Left hindlimb (tissue), 1 donor: ENCODE results near the gene OLFM4.
"Not testable (repeated sequence)": the region's sequence is repeated elsewhere in the genome, so short reads cannot be mapped to it uniquely, and the experiment has no call there.

ENCODE experiments used
- DNase-seq: peaks from one replicate; pipeline ENCODE4 v3.0.0-alpha.2; 2018

OLFM4 gene, protein sequence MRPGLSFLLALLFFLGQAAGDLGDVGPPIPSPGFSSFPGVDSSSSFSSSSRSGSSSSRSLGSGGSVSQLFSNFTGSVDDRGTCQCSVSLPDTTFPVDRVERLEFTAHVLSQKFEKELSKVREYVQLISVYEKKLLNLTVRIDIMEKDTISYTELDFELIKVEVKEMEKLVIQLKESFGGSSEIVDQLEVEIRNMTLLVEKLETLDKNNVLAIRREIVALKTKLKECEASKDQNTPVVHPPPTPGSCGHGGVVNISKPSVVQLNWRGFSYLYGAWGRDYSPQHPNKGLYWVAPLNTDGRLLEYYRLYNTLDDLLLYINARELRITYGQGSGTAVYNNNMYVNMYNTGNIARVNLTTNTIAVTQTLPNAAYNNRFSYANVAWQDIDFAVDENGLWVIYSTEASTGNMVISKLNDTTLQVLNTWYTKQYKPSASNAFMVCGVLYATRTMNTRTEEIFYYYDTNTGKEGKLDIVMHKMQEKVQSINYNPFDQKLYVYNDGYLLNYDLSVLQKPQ

DNA sequence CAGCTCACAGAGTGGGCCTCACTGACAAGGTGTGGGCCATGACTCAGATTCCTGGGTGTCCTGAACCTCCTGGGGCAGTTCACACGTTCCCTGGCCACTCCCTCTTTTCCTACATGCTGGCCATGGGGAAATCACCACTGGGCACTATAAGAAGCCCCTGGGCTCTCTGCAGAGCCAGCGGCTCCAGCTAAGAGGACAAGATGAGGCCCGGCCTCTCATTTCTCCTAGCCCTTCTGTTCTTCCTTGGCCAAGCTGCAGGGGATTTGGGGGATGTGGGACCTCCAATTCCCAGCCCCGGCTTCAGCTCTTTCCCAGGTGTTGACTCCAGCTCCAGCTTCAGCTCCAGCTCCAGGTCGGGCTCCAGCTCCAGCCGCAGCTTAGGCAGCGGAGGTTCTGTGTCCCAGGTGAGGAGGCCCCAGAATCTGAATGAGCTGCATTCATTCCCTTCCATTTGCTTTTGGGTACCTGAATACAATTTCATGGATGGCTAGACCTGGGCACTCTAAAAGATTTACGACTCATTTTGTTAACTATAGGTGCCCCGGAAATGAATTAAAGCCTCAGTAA lies at the start of gene OLFM4:
OLFM4 (plus strand) TSS at position 177 of the 567 bp plus-strand sequence; CDS start at position 201, 24 bp downstream.
- DNase-seq, result no peak

DNA sequence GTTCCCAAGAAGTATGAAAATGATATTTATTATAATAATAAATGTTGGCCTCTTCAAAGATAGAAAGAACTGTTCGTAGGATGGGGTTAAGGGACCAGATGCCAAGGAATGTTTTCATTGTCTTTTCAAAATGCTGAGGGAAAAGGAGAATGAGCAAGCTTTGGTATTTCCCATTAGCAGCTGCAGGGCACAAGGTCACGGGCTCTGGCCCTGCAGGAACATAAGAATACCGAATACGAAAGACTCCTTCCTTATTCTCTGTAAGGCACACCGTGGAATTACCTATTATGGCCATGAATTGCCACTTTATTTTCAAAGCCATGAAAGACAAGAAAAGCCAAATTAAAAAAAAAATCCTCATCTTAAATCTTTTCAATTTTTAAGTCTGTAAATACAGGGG lies 49.6 kb upstream of the OLFM4 start:
- no peak for DNase-seq

DNA sequence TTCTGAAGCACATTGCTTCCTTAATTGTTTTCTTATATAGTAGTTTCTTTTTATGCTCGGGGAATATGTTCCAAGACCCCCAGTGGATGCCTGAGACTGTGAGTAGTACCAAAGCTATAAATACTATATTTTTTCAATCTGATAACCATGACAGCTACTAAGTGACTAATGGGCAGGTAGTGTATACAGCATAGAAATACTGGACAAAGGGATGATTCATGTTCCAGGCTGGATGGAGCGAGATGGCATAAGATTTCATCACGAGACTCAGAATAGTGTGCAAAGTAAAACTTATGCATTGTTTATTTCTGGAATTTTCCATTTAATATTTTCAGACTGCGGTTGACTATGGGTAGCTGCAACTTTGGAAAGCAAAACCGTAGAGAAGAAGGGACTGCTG lies 47.9 kb upstream of the OLFM4 start:
- DNase-seq, result no peak

DNA sequence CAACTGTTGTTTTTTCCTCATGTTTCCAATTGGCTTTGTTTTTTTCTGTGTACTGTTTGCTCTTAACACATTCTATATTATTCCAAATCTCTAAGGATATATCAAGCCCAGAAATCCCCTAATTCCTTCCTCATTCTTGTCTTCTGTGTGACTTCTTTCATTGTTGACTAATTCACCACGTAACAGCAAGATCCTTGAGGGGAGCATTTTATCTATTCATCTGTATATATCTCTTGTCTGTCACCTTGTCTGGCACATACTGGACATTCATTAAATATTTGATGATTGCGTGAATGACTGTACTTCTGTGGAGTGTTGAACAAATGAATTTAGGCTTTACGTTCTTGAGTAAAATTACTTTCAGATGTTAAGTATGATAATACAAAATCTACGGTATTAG lies 44.8 kb upstream of the OLFM4 start:
- DNase-seq, result no peak

DNA sequence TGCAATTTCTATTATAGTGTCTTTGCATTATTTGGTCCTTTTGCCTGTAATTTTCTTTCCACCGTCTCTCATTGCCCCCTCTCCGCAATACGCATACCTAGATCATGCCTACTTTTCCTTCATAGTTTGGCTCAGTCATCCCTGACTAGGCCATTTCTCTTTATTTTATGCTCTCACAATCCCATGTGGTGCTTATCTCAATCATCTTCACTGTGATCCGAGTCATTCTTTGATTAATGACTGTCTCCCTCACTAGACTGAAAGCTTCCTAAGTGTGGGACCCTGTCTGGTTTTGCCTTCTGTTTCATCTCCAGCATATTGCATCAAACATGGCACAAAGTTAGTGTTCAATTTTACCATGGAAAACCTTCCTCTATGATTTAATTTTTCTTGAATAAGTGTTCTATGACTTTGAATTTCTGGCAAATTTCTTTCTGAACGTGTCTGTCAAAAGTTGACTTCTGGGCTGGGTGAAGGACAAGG lies 43.7 kb upstream of the OLFM4 start:
- no peak for DNase-seq

DNA sequence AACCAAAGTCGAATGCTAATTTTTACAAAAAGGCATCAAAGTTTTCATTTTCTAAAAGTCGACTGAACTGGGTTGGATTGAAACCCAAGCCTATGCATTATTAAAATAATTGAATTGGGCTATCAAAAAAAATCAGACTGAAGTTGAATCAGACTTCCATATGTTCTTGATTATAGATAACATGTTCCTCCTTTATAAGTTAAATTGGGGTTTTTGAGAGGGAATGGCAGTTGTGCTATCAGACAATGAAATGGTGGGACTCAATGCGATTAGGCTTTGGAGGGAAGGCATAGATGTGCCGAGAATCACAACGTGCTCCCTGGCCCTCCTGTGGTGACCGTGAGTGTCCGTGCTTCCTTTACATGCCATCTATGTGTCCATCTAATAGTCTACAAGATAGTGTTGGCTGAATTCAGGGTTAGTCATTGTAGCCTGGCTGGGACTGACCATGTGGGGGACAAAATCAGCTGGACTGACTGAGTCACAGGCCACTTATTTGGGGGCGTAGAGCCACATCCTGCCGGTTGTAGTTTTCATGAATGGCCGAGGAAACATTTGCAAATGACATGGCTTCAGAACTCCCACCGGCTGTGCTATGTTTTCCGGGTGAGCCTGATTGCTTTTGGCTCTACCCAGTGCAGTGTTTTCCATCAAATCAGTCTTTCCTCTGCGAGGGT lies 37.1 kb upstream of the OLFM4 start:
- no peak for DNase-seq

DNA sequence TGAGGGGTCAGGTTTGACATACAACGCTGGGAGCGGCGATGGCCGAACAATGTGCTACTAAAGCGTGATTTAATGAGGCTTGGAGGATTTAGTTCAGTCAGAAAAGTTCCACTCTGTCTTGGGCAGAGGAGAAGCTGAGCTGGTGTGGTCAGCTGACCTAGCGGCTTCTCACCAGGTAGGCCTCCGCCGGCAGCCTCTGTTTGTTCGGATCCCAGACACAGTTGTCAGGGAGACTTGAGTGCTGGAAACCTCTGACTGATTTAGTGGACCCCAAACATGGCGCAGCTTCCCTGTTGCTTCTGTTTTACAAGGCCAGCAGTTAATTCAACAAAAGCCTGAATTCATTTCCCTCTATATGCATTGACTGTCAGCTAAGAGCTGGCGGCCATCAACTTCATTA lies 36.5 kb upstream of the OLFM4 start:
- DNase-seq, result no peak

DNA sequence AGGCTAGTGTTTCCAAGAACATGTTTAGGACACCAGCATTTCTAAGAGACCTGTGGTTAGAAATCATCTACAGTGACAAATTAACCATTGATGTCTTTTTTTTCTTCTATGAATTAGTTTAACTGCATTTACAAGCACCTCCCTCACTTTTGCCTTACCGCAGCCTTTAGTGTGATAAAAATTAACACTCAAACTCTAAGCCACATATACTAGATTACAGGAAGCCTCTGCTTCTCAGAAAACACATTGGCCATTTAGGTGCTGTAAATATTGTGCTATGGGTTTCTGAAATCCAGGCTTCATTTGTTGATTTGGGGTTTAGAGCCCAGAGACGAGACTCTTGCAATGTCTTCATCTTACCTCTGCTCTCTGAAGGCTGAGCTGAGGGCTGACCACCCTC lies 34.6 kb upstream of the OLFM4 start:
- DNase-seq, result no peak

DNA sequence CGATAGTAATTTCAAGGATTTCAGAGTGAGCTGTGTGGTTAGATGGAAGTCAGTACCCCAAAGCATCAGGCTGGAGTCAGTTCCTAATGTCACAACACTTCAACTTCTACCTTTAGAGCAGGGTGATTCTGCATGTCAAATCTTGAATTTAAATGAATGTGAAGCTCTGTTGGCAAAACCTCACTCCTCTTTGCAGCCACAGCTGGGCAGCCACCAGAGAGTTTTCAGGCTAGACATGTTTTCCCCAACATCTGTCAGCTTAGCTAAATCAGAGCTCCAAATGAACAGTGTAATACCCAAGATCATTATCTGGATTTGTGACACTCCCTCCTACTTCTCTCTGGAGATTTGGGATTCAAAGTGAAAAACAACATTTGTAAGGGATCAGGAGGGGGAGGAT lies 33.7 kb upstream of the OLFM4 start:
- DNase-seq, result no peak

DNA sequence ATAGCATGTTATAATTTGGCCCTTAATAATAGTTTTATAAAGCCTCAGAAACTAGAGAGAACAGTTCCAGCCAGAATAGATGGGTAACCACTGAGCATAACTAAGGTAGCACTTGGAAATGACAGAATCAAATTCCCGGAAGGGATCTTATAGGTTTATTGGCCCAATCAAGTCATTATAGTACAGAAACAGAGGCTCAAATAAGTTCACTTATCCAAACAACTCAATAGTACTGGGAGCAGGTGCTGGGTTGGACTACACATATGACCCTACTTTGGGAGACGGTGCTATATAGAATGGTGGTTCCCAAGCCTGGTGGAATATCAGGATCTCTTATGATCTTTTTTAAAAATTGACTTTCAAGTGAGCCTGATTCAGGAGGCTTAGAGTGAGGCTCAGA lies 32.7 kb upstream of the OLFM4 start:
- no peak for DNase-seq

DNA sequence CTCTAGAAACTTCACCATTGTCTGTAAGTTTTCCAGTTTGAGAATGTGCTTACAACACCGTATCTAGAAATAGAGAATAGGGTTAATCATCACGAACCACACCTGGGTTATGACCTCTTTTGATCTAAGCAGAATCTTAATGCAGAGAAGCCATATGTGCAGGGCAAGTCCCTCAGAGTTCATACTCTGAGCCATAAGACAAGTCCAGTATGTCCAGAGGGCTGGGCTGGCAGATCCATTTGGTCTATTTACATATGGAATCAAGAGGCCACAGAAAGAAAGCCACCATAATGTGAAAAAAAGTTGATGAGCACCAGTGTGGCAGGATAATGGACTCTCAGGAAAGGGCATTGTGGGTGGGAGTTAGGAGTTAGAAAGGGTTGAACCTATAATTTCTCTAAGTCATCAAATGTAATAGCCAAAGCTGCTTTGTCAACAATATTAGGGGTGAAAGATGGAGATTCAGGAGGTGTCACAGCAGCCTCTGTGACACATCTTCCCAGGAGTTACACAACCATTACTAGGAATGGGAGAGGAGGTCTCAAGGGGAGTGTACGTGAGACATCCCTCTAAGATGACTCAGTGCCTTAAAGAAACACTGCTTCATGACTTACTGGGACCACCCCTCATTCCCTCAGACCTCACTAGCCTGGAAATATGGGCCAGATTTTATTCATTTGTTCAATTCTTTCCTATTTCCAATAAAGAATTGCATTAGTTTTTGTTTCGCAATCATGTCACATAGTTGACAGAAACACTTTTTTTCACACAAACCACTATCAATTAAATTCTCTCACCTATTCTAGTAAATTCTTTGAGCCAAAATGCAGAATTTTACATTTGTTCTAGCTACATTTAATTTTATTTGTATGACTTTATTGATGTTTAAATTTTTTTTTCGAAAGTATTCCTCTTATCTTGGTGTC lies 30.4 kb upstream of the OLFM4 start:
- DNase-seq, result no peak

DNA sequence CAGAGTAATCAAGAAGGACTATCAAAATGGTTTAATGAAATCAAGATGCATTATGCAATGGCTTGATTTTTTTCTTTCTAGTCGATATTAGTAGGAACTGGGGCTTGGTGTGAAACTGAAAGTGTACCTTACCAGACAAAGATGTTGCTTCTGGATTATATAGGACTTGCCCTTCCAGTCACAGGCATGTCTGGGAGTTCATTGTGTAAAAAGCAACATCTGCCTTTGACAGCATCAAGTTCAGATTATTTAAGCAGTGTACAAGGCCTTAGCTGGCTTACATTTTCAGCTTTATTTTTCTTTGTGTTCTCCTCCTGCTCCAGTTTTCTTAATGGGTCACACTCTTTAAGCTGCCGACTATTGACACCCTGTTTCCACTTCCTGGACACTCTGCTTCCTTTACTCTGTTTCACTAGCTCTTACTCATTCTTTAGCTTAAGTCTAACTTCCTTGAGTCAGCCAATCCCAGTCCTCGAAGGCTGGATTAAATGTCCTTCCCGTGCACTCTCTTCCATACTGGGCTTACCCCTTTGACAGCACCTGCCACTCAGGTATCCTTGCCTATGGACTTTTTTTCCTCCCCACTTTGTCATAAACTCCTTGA lies 29.4 kb upstream of the OLFM4 start:
- no peak for DNase-seq

DNA sequence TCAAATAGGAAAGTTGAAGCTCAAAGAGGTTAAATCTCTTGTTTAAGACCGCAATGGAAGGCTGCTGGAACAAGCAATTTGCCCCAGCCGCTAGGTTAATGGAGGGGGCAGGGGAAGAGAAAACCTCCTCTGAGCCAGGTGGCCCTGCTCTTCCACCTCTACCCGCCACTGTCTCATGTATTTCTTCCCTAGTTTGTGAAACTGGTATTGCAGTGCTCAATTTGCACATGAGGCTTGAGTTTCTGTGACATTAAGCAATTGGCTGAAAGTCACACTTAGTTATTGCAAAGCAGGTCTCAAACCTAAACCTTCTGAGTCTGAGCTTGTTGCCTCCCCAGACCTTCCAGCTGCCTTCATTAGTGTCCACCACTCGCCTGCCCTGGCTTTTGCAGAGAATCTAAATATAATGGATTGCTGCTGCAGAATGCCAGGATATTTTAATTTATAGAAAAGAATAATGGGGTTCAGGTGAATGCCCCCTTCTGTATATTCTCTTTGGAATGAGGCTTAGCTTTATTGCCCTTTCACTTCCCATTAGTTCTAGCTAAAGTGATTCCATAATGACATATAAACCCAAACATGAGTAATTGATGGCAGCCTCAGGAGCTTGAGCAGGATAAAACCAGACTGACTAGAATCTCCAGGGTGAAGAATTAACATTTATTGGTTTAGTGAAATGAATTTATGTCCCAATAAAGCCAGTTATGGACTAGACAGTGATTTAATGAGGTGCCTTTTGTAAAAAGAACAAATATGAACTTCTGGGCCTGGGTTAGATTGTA lies 27.0 kb upstream of the OLFM4 start:
- DNase-seq, result no peak

DNA sequence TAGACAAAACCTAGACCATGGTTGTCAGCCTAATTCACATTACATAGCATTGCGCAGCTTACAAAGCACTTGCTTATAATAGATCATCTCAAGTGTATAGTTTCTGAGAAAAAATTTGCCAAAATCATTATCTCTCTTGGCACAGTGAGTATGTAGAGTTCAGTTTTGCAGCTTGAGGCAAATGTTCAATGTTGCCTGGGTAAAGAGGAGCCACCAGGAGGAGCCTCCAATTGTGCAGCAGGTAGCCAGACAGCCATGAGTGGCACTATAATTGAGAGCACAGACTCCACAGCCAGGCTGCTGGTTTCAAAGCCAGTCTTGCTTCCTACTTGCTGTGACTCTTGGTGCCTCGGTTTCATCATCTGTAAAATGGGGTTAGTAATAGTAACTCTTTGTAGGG lies 24.0 kb upstream of the OLFM4 start:
- no peak for DNase-seq

DNA sequence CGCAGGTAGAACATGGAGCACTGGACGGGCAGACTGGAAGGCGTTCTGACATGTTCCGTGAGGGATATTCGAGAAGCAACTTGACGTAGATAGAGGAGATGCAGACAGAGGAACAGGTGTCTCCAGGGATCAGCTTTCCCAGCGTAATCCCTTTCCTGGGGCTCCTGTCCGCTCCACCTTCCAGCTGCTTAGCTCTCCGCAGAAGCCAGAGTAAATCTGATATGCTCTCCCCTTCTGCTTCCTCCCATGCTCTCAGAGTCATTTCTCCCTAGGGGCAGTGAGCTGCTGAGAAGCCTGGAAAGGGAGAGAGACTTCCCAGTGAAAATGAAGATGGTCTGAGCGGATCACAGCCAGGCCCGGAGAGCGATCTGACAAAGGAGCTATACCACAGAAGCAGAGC lies 23.0 kb upstream of the OLFM4 start:
- DNase-seq, result no peak

DNA sequence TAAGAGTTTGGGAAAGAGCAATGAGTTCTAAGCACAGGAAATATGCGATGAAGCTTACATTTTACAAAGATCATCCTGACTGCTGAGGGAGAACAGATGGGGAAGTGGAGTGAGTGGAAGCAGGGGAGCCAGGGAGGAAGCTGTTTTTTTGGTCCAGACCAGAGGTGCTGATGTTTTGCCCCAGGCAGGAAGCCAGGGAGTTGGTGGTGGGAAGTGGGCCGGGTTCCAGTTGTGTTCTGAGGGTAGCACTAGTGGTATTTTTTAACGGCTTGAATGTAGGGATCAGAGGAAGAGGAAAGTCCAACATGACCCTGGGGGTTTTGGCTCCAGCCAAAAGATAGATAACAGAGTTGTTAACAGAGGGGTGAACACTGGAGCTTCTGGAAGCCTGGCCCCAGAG lies 20.7 kb upstream of the OLFM4 start:
- no peak for DNase-seq

DNA sequence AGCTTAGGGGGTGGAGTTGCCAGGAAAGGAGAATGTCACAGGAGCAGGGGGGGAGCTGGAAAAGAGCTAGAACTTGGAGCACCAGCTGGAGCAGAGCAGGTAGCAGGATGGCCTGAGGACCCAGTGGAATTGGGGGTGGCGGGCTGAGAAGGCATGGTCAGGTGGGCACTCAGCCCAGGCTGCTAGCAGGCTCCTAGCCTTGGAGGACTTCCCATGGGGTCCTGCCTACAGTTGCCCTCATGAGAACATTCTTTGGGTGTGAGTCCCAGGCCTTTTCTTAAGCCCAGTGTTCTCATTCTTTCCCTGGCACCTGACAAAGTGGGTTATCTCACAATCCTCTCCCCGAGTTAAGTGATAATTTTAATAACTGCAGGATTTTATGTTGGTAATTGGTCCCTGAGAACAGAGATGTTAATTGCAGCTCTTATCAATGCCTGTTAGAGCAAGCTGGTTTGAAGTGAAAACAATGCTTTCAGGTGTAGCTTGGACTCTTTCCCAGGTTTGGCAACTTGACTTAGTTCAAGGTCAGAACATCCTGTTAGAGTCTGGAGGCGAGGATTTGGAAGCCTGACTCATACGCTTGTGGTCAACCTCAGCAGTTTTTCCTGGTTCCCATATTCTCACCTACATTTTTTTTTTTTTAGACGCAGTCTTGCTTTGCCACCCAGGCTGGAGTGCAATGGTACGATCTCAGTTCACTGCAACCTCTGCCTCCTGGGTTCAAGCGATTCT lies 18.1 kb upstream of the OLFM4 start:
- no peak for DNase-seq

DNA sequence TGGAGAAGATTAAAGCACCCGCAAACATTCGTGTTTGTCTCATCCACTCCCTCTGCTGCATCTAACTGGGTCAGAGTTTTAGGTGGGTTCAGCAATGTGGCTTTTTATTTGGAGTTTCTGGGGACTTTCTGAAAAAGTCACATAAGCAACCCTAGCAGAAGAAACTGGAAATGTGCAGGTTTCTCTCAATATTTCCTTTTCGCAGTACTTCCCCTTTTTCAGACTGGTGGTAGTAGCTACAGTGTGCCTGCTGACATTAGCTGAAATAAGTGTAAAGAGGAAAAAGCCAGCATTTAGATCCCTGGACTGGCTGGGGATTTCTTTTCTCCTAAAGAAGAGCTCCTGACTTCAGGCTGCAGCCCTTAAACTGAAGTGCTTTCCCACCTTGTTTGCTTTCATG lies 15.9 kb upstream of the OLFM4 start:
- DNase-seq, result no peak

DNA sequence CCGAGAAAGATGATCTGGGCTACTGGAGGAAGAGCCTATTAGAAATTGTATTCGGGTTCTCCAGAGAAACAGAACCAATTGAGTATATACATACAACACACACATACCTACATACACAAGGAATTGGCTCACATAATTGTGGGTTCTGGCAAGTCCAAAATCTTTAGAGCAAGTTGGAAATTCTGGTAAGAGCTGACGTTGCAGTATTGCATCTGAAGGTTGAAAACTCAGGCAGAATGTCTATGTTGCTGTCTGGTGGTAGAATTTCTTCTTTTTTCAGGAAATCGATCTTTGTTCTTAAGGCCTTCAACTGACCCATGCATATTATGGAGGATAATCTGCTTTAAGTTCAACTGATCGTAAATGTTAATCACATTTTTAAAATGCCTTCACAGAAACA lies 15.5 kb upstream of the OLFM4 start:
- DNase-seq, result no peak

DNA sequence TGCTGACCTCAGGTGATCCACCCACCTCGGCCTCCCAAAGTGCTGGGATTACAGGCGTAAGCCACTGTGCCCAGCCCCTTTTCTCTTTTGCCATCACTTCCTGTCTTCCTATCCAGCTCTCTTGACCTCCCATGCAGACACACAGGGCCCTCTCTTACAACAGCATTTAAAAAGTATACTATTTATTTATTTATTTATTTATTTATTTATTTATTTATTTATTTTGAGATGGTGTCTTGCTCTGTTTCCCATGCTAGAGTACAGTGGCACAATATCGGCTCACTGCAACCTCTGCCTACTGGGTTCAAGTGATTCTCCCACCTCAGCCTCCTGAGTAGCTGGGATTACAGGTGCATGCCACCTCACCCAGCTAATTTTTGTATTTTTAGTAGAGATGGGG lies 14.6 kb upstream of the OLFM4 start:
- DNase-seq, result not testable (repeated sequence)
